ENCODE results near the gene AKR1C4. TPM values are rescaled to one million over a fixed set of nuclear protein-coding genes. Genes with fewer than 3 reads are reported as not detected.

The AKR1C4 gene
- polyA plus RNA-seq, 1 experiment = not detected

DNA sequence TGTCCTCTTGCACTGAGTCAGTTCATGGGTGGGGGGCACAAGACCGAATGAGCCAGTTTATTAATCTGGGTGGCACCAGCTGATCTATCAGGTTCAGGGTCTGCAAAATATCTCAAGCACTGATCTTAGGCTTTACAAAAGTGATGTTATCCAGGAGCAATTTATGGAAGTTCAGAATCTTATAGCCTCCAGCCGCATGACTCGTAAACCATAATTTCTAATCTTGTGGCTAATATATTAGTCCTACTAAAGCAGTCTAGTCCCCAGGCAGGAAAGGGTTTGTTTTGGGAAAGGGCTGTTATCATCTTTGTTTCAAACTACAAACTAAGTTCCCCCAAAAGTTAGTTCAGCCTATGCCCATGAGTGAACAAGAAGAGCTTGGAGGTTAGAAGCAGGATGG lies 45.6 kb upstream of the AKR1C4 start:
- TF ChIP-seq, protein P1, sequence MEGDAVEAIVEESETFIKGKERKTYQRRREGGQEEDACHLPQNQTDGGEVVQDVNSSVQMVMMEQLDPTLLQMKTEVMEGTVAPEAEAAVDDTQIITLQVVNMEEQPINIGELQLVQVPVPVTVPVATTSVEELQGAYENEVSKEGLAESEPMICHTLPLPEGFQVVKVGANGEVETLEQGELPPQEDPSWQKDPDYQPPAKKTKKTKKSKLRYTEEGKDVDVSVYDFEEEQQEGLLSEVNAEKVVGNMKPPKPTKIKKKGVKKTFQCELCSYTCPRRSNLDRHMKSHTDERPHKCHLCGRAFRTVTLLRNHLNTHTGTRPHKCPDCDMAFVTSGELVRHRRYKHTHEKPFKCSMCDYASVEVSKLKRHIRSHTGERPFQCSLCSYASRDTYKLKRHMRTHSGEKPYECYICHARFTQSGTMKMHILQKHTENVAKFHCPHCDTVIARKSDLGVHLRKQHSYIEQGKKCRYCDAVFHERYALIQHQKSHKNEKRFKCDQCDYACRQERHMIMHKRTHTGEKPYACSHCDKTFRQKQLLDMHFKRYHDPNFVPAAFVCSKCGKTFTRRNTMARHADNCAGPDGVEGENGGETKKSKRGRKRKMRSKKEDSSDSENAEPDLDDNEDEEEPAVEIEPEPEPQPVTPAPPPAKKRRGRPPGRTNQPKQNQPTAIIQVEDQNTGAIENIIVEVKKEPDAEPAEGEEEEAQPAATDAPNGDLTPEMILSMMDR (IDR thresholded peaks at IDR 0.05; ENCODE audit: insufficient read depth, low read depth, low read length) = no peak
- ChIA-PET POLR2A (no interaction called here), CTCF (interaction anchor here (0.7 kb wide), 1 partner anchor 86 kb away, joined by 3 read pairs; no protein-coding TSS in a partner anchor)
- no peak for DNase-seq (ENCODE audit: low read depth)
- H3K27me3 ChIP-seq (ENCODE audit: control insufficient read depth, insufficient read depth, low read length) = no peaks in the 10 kb centered on the region
- H3K4me3 ChIP-seq (ENCODE audit: low read depth, low read length) = no peak overlapping the region
- no peaks in the 10 kb centered on the region for H3K36me3 ChIP-seq (ENCODE audit: control insufficient read depth, insufficient read depth, low read length)

DNA sequence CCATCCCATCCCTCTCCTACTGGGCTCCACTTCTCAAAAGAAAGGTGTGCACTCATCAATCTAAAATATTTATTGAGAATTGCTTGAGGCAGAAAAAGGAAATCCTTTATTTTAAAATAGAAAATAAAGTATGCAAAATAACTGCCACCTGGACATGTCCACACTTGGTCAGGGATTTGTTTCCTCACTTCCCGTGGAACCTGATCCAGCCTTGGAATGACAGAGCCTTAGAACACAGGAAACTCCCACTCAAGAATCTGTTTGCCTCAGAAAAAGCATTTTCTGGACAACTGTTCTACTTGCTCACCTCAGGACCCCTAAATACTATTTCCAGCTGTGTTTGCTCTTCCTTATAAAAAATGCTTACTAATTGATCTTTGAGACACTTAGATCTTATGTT lies 40.7 kb upstream of the AKR1C4 start:
- no peaks in the 10 kb centered on the region for H3K36me3 ChIP-seq (ENCODE audit: control insufficient read depth, insufficient read depth, low read length)
- TF ChIP-seq, protein P1 (IDR thresholded peaks at IDR 0.05; ENCODE audit: insufficient read depth, low read depth, low read length) = no peak
- DNase-seq (ENCODE audit: low read depth) = no peak
- ChIA-PET CTCF (no interaction called here), POLR2A (no interaction called here)
- no peaks in the 10 kb centered on the region for H3K27me3 ChIP-seq (ENCODE audit: control insufficient read depth, insufficient read depth, low read length)
- H3K4me3 ChIP-seq (ENCODE audit: low read depth, low read length) = no peak overlapping the region

DNA sequence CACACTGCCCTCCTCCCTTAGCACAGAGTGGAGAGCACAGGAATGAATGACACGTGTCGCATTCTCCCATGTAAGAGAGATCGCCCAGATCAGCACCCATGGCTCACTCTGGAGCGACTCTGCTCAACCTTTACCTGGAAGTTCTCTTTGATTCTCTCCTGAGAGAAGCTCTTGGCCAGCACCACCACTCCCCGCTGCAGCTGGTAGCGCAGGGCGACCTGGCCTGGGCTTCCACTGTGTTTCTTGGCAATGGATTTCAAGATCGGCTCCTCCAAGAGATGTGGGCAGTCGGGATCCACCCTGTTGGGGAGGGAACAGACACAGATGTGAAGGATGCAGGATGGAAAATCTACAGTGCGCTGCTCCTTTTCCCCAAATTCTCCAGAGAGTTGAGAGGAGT lies 39.1 kb upstream of the AKR1C4 start:
- Histone ChIP-seq H3K27me3 (ENCODE audit: control insufficient read depth, insufficient read depth, low read length) (no peaks in the 10 kb centered on the region), H3K36me3 (ENCODE audit: control insufficient read depth, insufficient read depth, low read length) (no peaks in the 10 kb centered on the region), H3K4me3 (ENCODE audit: low read depth, low read length) (no peak overlapping the region)
- POLR2A ChIA-PET = no interaction called here
- no peak for DNase-seq (ENCODE audit: low read depth)
- CTCF ChIA-PET = no interaction called here
- TF ChIP-seq, protein P1 (IDR thresholded peaks at IDR 0.05; ENCODE audit: insufficient read depth, low read depth, low read length) = no peak

DNA sequence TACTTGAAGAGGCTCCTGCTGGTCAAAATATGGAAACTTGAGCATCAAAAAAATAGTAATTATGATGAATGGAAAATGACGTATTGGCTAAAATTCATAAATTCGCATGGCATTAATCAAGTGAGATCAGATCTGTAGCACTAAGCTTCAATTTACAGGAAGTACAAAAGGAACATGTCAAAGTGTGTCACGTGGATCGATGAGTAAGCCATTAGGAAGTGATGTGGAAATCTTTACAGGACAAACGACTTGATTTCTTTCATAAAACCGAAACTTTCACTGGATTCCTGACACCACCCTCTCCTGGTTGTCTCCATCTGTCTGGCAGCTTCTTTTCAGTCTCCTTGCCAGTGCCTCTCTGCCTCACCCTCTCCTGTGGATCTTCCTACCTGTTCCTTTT lies 37.5 kb upstream of the AKR1C4 start:
- ChIA-PET POLR2A (no interaction called here), CTCF (no interaction called here)
- DNase-seq (ENCODE audit: low read depth) = no peak
- Histone ChIP-seq H3K27me3 (ENCODE audit: control insufficient read depth, insufficient read depth, low read length) (no peaks in the 10 kb centered on the region), H3K36me3 (ENCODE audit: control insufficient read depth, insufficient read depth, low read length) (no peaks in the 10 kb centered on the region), H3K4me3 (ENCODE audit: low read depth, low read length) (no peak overlapping the region)
- TF ChIP-seq, protein P1 (IDR thresholded peaks at IDR 0.05; ENCODE audit: insufficient read depth, low read depth, low read length) = no peak

DNA sequence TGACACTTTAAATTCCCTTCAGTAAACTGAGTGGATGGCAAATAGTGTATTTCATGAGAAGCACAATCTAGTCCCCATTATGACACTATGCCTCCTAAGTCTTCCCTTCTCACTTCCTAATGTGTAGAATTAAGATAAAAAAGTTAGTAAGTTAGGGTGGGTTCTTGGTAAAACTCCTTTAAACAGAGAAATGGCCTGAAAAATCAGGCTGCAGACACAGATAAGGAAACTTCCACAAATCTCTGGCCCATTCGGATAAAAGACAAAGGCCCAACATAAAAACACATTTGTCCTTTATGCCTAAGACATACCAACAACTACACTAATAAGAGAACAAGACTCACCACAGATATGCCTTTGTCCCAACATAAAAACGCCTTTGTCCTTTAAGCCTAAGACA lies 33.1 kb upstream of the AKR1C4 start:
- DNase-seq (ENCODE audit: low read depth) = no peak
- no peaks in the 10 kb centered on the region for H3K27me3 ChIP-seq (ENCODE audit: control insufficient read depth, insufficient read depth, low read length)
- ChIA-PET CTCF (no interaction called here), POLR2A (no interaction called here)
- no peaks in the 10 kb centered on the region for H3K36me3 ChIP-seq (ENCODE audit: control insufficient read depth, insufficient read depth, low read length)
- no peak overlapping the region for H3K4me3 ChIP-seq (ENCODE audit: low read depth, low read length)
- TF ChIP-seq, protein P1 (IDR thresholded peaks at IDR 0.05; ENCODE audit: insufficient read depth, low read depth, low read length) = no peak

Measured in BJ (cell line).